Endothelial cell of umbilical vein (primary cell): Measurements from ENCODE around the gene SLC2A6. TPM values are rescaled to one million over a fixed set of nuclear protein-coding genes. Genes with fewer than 3 reads are reported as not detected.

ENCODE experiments used
- BruUV-seq: library from RNA; stranded (reverse); fragments of 400-500 nt; replicated peaks from 2 replicates; lab custom pipeline; 2021; lab: Mats Ljungman, UMichigan
- CTCF ChIA-PET: fragments of 300-600, 350-600 bp; sonication (Branson Sonifier 250); formaldehyde crosslinking; loops from one replicate; lab custom pipeline; 2021; ENCODE audit warnings: antibody characterized with exemption, inconsistent platforms; lab: Charles Lee
- POLR2A ChIA-PET: fragments of 300-600, 350-600 bp; sonication (Branson Sonifier 250); formaldehyde crosslinking; loops from one replicate; lab custom pipeline; 2021; ENCODE audit warnings: antibody characterized with exemption, inconsistent platforms; lab: Charles Lee
- DNase-seq: peaks from one replicate; pipeline ENCODE4 v3.0.0-alpha.2; 2011; ENCODE audit warnings: low read depth, low spot score
- FAIRE-seq: peaks from 2 replicates; lab custom pipeline; 2011; peaks lifted over from hg19 to GRCh38; lab: Jason Lieb, UNC
- H2AFZ ChIP-seq: 2 replicates; pipeline ENCODE4 v1.6.0; 2012; ENCODE audit warnings: low read depth, low read length, control low read depth, inconsistent platforms
- H3K27ac ChIP-seq: 2 replicates; pipeline ENCODE4 v1.5.1; 2011; ENCODE audit warnings: low read depth, mild to moderate bottlenecking, control low read depth, low read length, moderate library complexity; ENCODE audit not compliant: insufficient read depth
- H3K27me3 ChIP-seq, 2 experiments: 2 replicates each; pipeline versions ENCODE4 v1.6.0 to v1.6.1; 2011; ENCODE audit warnings: low read length in 2 of 2, mixed read lengths in 1 of 2; ENCODE audit not compliant: control insufficient read depth in 2 of 2, insufficient read depth in 2 of 2
- H3K36me3 ChIP-seq, 2 experiments: 2 replicates in 1 of 2; 3 replicates in 1 of 2; pipeline ENCODE4 v1.5.1; 2011; ENCODE audit warnings: low read length in 2 of 2, mild to moderate bottlenecking in 1 of 2, moderate library complexity in 1 of 2; ENCODE audit not compliant: control insufficient read depth in 2 of 2, insufficient read depth in 2 of 2; ENCODE audit errors: extremely low read depth in 1 of 2
- H3K4me1 ChIP-seq: 3 replicates; pipeline ENCODE4 v1.5.1; 2011; ENCODE audit warnings: mild to moderate bottlenecking, low read length; ENCODE audit not compliant: control insufficient read depth, insufficient read depth; ENCODE audit errors: extremely low read depth
- H3K4me2 ChIP-seq: 2 replicates; pipeline ENCODE4 v1.6.1; 2011; ENCODE audit warnings: low read length, control low read depth, mixed read lengths; ENCODE audit not compliant: insufficient read depth
- H3K4me3 ChIP-seq, 3 experiments: fragments of 200-600 bp in 1 of 3; sonication (generic), shearing (Covaris generic) in 1 of 3; replicated peaks in 1 of 3; 2 replicates each; pipeline ENCODE4 v1.5.1; 2011 to 2016; ENCODE audit warnings: control low read depth in 3 of 3, low read length in 3 of 3, mild to moderate bottlenecking in 2 of 3, inconsistent platforms in 1 of 3, low read depth in 1 of 3, moderate library complexity in 1 of 3; ENCODE audit not compliant: insufficient read depth in 1 of 3
- H3K79me2 ChIP-seq: 2 replicates; pipeline ENCODE4 v1.6.0; 2012; ENCODE audit warnings: low read length, inconsistent platforms; ENCODE audit not compliant: control insufficient read depth, insufficient read depth
- H3K9ac ChIP-seq: replicated peaks from 2 replicates; pipeline ENCODE3; 2011; ENCODE audit warnings: low read length, control low read depth; ENCODE audit not compliant: insufficient read depth; ENCODE audit errors: extremely low read depth
- H3K9me1 ChIP-seq: replicated peaks from 3 replicates; pipeline ENCODE4 v1.6.0; 2011; ENCODE audit warnings: mild to moderate bottlenecking, low read length; ENCODE audit not compliant: control insufficient read depth, insufficient read depth; ENCODE audit errors: extremely low read depth
- H3K9me3 ChIP-seq: replicated peaks from 2 replicates; pipeline ENCODE4 v1.5.1; 2012; ENCODE audit warnings: low read length, inconsistent platforms; ENCODE audit not compliant: control insufficient read depth, insufficient read depth
- H4K20me1 ChIP-seq: replicated peaks from 2 replicates; pipeline ENCODE3; 2011; ENCODE audit warnings: mild to moderate bottlenecking, low read length; ENCODE audit not compliant: control insufficient read depth, insufficient read depth; ENCODE audit errors: extremely low read depth
- EZH2 ChIP-seq: IDR thresholded peaks from 2 replicates; pipeline ENCODE4 v1.6.1; 2012; ENCODE audit warnings: borderline replicate concordance, low read depth, mild to moderate bottlenecking, moderate library complexity, low read length, inconsistent platforms; ENCODE audit not compliant: severe bottlenecking
- FOS ChIP-seq: IDR thresholded peaks from 2 replicates; pipeline ENCODE4 v1.6.1; 2011; ENCODE audit warnings: mild to moderate bottlenecking, low read length, moderate library complexity, borderline replicate concordance; ENCODE audit not compliant: insufficient read depth
- GATA2 ChIP-seq: IDR thresholded peaks from 2 replicates; pipeline ENCODE4 v1.7.0; 2011; ENCODE audit warnings: low read depth, mild to moderate bottlenecking, moderate library complexity, mixed read lengths, low read length; ENCODE audit not compliant: insufficient read length, insufficient read depth
- JUN ChIP-seq: IDR thresholded peaks from 2 replicates; pipeline ENCODE4 v1.6.1; 2011; ENCODE audit warnings: borderline replicate concordance, low read depth; ENCODE audit not compliant: insufficient read length, insufficient read depth
- MAX ChIP-seq: IDR thresholded peaks from 2 replicates; pipeline ENCODE4 v1.6.1; 2011; ENCODE audit not compliant: insufficient read depth, insufficient read length
- MYC ChIP-seq: IDR thresholded peaks from one replicate; pipeline ENCODE4 v1.6.1; 2011; ENCODE audit warnings: mild to moderate bottlenecking, low read depth, low read length
- POLR2A ChIP-seq: IDR thresholded peaks from 2 replicates; pipeline ENCODE4 v1.6.1; 2012; ENCODE audit warnings: low read depth, mild to moderate bottlenecking, control low read depth, low read length
- POLR2AphosphoS5 ChIP-seq: IDR thresholded peaks from 2 replicates; pipeline ENCODE4 v1.6.1; 2012; ENCODE audit warnings: low read depth, mild to moderate bottlenecking, control low read depth, low read length, moderate library complexity; ENCODE audit not compliant: insufficient read depth
- dilution Hi-C: fragments of 300-500 bp; cut with MboI; formaldehyde crosslinking; loops from one replicate; pipeline ENCODE4 v1.15.0; 2019; ENCODE audit warnings: low sequenced_read_pairs; ENCODE audit not compliant: extremely low pct_ligation_motif_present
- intact Hi-C: fragments of 100-400 bp; cut with micrococcal nuclease; formaldehyde crosslinking; loops from one replicate; pipeline ENCODE4 v1.10.0; 2022
- polyA plus RNA-seq, 4 experiments: library from polyadenylated mRNA; depleted of rRNA in 3 of 4; stranded (reverse) in 3 of 4; unstranded in 1 of 4; fragments of >200 nt; gene quantifications; 2 replicates each; pipeline versions ENCODE4 v1.2.1 to v1.2.3, GENCODE V29; 2011 to 2012; ENCODE audit warnings: missing spikeins in 1 of 4
- total RNA-seq: library from RNA; stranded (reverse); gene quantifications from 2 replicates; pipeline ENCODE4 v1.2.3, GENCODE V29; 2021
- TF ChIP-seq, protein P1 (sequence below), 2 donors: IDR thresholded peaks; 1 replicate in 1 of 2; 2 replicates in 1 of 2; pipeline ENCODE4 v1.5.1; 2011; ENCODE audit warnings: low read length in 2 of 2, mild to moderate bottlenecking in 2 of 2, moderate library complexity in 2 of 2, control low read depth in 1 of 2, inconsistent platforms in 1 of 2, low read depth in 1 of 2; ENCODE audit not compliant: insufficient read depth in 1 of 2; ENCODE audit errors: extremely low read depth in 1 of 2

SLC2A6 gene
- total and polyA plus RNA-seq, 2 donors (not counting 3 experiments of a cell fraction or from before 2014, with no cell fraction given) = 35.7 to 39.6 TPM

DNA sequence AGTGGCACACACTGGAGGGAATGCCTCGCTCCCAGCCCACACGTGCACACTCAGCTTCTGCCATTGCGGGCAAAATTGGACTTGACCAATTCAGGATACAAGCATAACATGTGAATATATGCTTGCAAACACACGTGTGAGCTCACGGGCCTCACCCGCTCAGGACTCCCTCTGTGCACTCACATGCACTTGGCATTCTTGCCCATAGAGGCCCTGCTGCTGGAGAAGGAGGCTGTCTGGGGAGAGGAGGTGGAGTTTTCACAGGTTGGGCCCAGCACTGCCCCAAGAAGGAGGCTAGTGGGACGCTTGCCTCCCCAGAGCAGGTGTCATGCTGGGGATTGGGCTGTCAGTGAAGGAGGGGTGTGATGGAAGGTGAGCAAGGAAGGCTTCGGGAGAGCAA, 44.2 kb upstream of the SLC2A6 start:
- POLR2A ChIA-PET = no interaction called here
- dilution Hi-C loops (no loop called here), intact Hi-C loops (no loop called here)
- no TSS peak for BruUV-seq
- H3K27me3 ChIP-seq = peaks cover 0 to 3% of the 10 kb centered on the region in 2 experiments
- H4K20me1 ChIP-seq = no peaks in the 10 kb centered on the region
- no peak overlapping the region for H3K9ac ChIP-seq
- CTCF ChIA-PET = no interaction called here
- no peak overlapping the region for H3K4me3 ChIP-seq
- FAIRE-seq (no peak), DNase-seq (no peak)
- no peak overlapping the region for H3K27ac ChIP-seq
- H3K4me2 ChIP-seq = no peak overlapping the region
- no peaks in the 10 kb centered on the region for H3K9me1 ChIP-seq
- no peaks in the 10 kb centered on the region for H3K79me2 ChIP-seq
- H3K36me3 ChIP-seq = no peaks in the 10 kb centered on the region
- TF ChIP-seq POLR2A = no peak
- TF ChIP-seq FOS = no peak
- no peak for TF ChIP-seq POLR2AphosphoS5
- TF ChIP-seq JUN = no peak
- TF ChIP-seq, protein P1, sequence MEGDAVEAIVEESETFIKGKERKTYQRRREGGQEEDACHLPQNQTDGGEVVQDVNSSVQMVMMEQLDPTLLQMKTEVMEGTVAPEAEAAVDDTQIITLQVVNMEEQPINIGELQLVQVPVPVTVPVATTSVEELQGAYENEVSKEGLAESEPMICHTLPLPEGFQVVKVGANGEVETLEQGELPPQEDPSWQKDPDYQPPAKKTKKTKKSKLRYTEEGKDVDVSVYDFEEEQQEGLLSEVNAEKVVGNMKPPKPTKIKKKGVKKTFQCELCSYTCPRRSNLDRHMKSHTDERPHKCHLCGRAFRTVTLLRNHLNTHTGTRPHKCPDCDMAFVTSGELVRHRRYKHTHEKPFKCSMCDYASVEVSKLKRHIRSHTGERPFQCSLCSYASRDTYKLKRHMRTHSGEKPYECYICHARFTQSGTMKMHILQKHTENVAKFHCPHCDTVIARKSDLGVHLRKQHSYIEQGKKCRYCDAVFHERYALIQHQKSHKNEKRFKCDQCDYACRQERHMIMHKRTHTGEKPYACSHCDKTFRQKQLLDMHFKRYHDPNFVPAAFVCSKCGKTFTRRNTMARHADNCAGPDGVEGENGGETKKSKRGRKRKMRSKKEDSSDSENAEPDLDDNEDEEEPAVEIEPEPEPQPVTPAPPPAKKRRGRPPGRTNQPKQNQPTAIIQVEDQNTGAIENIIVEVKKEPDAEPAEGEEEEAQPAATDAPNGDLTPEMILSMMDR (IDR thresholded peaks at IDR 0.05; ENCODE audit: extremely low read depth in 1 of 2, insufficient read depth in 1 of 2, low read depth in 1 of 2, low read length in 2 of 2) = no peak
- TF ChIP-seq EZH2 = no peak
- TF ChIP-seq MAX = no peak
- no peak for TF ChIP-seq GATA2
- no peak for TF ChIP-seq MYC
- no peaks in the 10 kb centered on the region for H3K4me1 ChIP-seq
- no peak overlapping the region for H2AFZ ChIP-seq
- H3K9me3 ChIP-seq = no peaks in the 10 kb centered on the region
